OCI-LY3 (cell line): ENCODE data around the gene ADGRL4.

Experiments used
- EZH2phosphoT487 ChIP-seq: fragments of 200-600 bp; shearing (Covaris generic); IDR thresholded peaks from 2 replicates; pipeline ENCODE4 v1.6.1; 2018; ENCODE audit warnings: antibody characterized with exemption, mixed run types, low read depth
- TF ChIP-seq, protein P1 (sequence below): fragments of 200-600, 300-600 bp; sonication (generic); IDR thresholded peaks from 2 replicates; pipeline ENCODE4 v1.5.1; 2014; ENCODE audit warnings: antibody characterized with exemption, low read length, low read depth

DNA sequence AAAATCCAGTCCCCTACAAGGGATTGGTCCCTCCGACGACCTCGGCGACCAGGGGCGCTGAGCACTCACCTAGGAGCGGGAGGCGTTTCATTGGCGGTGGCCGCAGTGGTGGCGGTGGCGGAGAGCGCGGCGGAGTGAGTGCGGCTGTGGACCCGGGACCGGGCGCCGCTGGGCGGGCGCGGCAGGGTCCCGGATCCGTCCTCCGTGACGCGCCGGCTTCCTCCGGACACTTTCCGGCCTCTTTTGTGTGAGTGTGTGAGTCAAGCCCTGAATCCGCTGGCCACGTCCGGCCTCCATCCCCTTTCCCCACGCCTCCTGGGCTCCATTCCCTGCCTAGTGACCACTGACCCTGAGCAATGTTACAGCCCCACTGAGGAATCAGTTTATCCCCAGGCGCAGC is at the start of gene ADGRL4:
- TF ChIP-seq, protein P1, sequence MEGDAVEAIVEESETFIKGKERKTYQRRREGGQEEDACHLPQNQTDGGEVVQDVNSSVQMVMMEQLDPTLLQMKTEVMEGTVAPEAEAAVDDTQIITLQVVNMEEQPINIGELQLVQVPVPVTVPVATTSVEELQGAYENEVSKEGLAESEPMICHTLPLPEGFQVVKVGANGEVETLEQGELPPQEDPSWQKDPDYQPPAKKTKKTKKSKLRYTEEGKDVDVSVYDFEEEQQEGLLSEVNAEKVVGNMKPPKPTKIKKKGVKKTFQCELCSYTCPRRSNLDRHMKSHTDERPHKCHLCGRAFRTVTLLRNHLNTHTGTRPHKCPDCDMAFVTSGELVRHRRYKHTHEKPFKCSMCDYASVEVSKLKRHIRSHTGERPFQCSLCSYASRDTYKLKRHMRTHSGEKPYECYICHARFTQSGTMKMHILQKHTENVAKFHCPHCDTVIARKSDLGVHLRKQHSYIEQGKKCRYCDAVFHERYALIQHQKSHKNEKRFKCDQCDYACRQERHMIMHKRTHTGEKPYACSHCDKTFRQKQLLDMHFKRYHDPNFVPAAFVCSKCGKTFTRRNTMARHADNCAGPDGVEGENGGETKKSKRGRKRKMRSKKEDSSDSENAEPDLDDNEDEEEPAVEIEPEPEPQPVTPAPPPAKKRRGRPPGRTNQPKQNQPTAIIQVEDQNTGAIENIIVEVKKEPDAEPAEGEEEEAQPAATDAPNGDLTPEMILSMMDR: no peak
- no peak for TF ChIP-seq EZH2phosphoT487
